ENCODE results near the gene GINS2. TPM values are rescaled to one million over a fixed set of nuclear protein-coding genes. Genes with fewer than 3 reads are reported as not detected.

GINS2 gene
- total and polyA plus RNA-seq, 12 donors, result 0.20 to 2.8 (median 0.72) TPM

GRCh38 chr16:85658504-85659326 lies 30.0 kb downstream of the GINS2 start:
- H3K27ac ChIP-seq, result peak overlapping the region in 5 of 10 donors; percentile 15 to 63 (median 36)
- TF ChIP-seq, protein P1, sequence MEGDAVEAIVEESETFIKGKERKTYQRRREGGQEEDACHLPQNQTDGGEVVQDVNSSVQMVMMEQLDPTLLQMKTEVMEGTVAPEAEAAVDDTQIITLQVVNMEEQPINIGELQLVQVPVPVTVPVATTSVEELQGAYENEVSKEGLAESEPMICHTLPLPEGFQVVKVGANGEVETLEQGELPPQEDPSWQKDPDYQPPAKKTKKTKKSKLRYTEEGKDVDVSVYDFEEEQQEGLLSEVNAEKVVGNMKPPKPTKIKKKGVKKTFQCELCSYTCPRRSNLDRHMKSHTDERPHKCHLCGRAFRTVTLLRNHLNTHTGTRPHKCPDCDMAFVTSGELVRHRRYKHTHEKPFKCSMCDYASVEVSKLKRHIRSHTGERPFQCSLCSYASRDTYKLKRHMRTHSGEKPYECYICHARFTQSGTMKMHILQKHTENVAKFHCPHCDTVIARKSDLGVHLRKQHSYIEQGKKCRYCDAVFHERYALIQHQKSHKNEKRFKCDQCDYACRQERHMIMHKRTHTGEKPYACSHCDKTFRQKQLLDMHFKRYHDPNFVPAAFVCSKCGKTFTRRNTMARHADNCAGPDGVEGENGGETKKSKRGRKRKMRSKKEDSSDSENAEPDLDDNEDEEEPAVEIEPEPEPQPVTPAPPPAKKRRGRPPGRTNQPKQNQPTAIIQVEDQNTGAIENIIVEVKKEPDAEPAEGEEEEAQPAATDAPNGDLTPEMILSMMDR (IDR thresholded peaks at IDR 0.05), result no peak
- 83 to 85% methylated on average over 18 of the region's 18 CpGs for WGBS, 2 donors
- no peaks in the 10 kb centered on the region for H3K9me3 ChIP-seq
- intact Hi-C loops (cut with DNase I), result loop anchor here in 3 of 10 donors (1.0 to 5.0 kb wide), 3 partner anchors 59 to 60 kb away; no protein-coding TSS in a partner anchor
- H3K27me3 ChIP-seq, result no peaks in the 10 kb centered on the region
- no peak overlapping the region for H3K4me3 ChIP-seq
- ATAC-seq, result no peak
- H3K4me1 ChIP-seq, result peaks cover 0 to 25% (median 13%) of the 10 kb centered on the region in 9 donors
- peaks cover 0 to 97% (median 55%) of the 10 kb centered on the region in 9 donors for H3K36me3 ChIP-seq
- DNase-seq, result no peak

- DNase-seq, result no peak
Measured at GRCh38 chr16:85657996-85658395, 30.8 kb downstream of the GINS2 start.

GRCh38 chr16:85657267-85657650 lies 31.5 kb downstream of the GINS2 start:
- H3K27me3 ChIP-seq, result no peaks in the 10 kb centered on the region
- H3K4me1 ChIP-seq, result peaks cover 7 to 37% (median 19%) of the 10 kb centered on the region in 9 donors
- TF ChIP-seq, protein P1 (IDR thresholded peaks at IDR 0.05), result no peak
- no peak overlapping the region for H3K27ac ChIP-seq
- 94 to 95% methylated on average over 21 of the region's 21 CpGs for WGBS, 2 donors
- no peaks in the 10 kb centered on the region for H3K9me3 ChIP-seq
- peaks cover 0 to 83% (median 45%) of the 10 kb centered on the region in 9 donors for H3K36me3 ChIP-seq
- intact Hi-C loops (cut with DNase I), result loop anchor here in 1 of 10 donors (5.0 kb wide), 1 partner anchor 60 kb away; no protein-coding TSS in a partner anchor
- H3K4me3 ChIP-seq, result no peak overlapping the region
- no peak for ATAC-seq
- no peak for DNase-seq

More at GRCh38 chr16:85657996-85658395, 30.8 kb downstream of the GINS2 start:
- Histone ChIP-seq H3K9me3 (no peaks in the 10 kb centered on the region), H3K36me3 (peaks cover 0 to 90% (median 47%) of the 10 kb centered on the region in 9 donors), H3K27me3 (no peaks in the 10 kb centered on the region), H3K27ac (no peak overlapping the region), H3K4me3 (no peak overlapping the region), H3K4me1 (peaks cover 5 to 31% (median 16%) of the 10 kb centered on the region in 9 donors)
- TF ChIP-seq, protein P1 (IDR thresholded peaks at IDR 0.05), result no peak
- 91 to 92% methylated on average over 3 of the region's 3 CpGs for WGBS, 2 donors
- intact Hi-C loops (cut with DNase I), result loop anchor here in 2 of 10 donors (2.0 to 5.0 kb wide), 2 partner anchors 59 to 61 kb away; no protein-coding TSS in a partner anchor
- no peak for ATAC-seq

DNA sequence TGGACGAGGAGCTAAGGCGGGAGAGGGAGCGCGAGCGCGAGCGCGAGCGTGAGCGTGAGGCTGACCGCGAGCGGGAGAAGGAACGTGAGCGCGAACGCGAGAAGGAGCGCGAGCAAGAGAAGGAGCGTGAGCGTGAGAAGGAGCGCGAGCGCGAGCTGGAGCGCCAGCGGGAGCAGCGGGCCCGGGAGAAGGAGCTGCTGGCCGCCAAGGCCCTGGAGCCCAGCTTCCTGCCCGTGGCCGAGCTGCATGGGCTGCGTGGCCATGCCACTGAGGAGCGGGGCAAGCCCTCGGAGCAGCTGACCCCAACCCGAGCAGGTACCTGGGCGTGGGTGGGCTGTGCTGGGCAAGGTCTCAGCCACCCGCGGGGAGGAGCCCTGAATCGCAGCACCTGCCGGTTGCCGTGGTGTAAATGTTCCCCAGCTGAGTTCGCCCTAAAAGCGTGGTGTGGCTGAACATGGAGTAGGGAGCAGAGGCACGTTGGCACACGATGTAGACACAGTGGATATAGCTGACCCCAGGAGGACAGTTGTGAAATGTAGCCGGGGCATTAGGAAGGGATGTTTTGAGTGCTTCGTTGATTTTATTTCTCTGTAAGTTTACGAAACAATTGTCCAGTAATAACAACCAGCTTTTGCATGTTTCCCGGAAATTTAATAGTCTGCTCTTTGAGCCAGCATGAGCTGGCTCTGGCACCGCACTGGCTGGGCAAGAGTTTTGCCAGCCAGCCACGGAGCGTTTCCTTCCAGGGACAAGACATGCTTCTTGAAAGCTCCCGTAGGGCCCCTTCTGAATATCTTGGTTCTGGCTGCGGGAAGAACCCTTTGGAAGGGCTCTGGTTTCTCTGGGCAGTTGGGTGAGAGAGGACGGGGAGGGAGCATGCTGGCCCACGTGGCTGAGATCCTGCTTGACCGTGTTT lies 32.1 kb downstream of the GINS2 start:
- DNase-seq, result peak in 1 of 2 donors; percentile 9
- peaks cover 7 to 44% (median 25%) of the 10 kb centered on the region in 9 donors for H3K4me1 ChIP-seq
- WGBS, 2 donors, result 94 to 96% methylated on average over 59 of the region's 59 CpGs
- no peak overlapping the region for H3K4me3 ChIP-seq
- no peaks in the 10 kb centered on the region for H3K27me3 ChIP-seq
- no peak overlapping the region for H3K27ac ChIP-seq
- ATAC-seq, result no peak
- intact Hi-C loops (cut with DNase I), result loop anchor here in 1 of 10 donors (5.0 kb wide), 1 partner anchor 61 kb away; no protein-coding TSS in a partner anchor
- peaks cover 0 to 76% (median 40%) of the 10 kb centered on the region in 9 donors for H3K36me3 ChIP-seq
- TF ChIP-seq, protein P1 (IDR thresholded peaks at IDR 0.05), result no peak
- H3K9me3 ChIP-seq, result no peaks in the 10 kb centered on the region
